ENCODE measurements around the gene DGKB. TPM values are rescaled to one million over a fixed set of nuclear protein-coding genes. Genes with fewer than 3 reads are reported as not detected.

DGKB gene
- total RNA-seq, 6 experiments from 2014 or later = 0.11 to 0.16 (median 0.13) TPM; not detected in 2

GRCh38 chr7:14875941-14876587 is 26.5 kb downstream of the DGKB start:
- Histone ChIP-seq H3K4me3 (no peak overlapping the region), H3K27me3 (no peaks in the 10 kb centered on the region), H3K4me1 (no peaks in the 10 kb centered on the region), H3K36me3 (no peaks in the 10 kb centered on the region), H3K27ac (no peak overlapping the region), H3K9me3 (no peaks in the 10 kb centered on the region)
- no peak for DNase-seq
- intact Hi-C loops (cut with DNase I) = no loop called here
- no peak for TF ChIP-seq CTCF (IDR thresholded peaks at IDR 0.05)
- no peak for TF ChIP-seq POLR2A (IDR thresholded peaks at IDR 0.05)
- WGBS (ENCODE audit: insufficient coverage, low coverage, low lambda C conversion rate, missing lambda C conversion rate) = 55% methylated on average over 6 of the region's 8 CpGs
- no peak for ATAC-seq

GRCh38 chr7:14871880-14872279 is 30.7 kb downstream of the DGKB start:
- 74% methylated on average over 6 of the region's 6 CpGs for WGBS (ENCODE audit: insufficient coverage, low coverage, low lambda C conversion rate, missing lambda C conversion rate)
- H3K27ac ChIP-seq = no peak overlapping the region
- H3K27me3 ChIP-seq = no peaks in the 10 kb centered on the region
- ATAC-seq (no peak), DNase-seq (no peak)
- intact Hi-C loops (cut with DNase I) = no loop called here
- H3K36me3 ChIP-seq = no peaks in the 10 kb centered on the region
- no peaks in the 10 kb centered on the region for H3K9me3 ChIP-seq
- no peaks in the 10 kb centered on the region for H3K4me1 ChIP-seq
- H3K4me3 ChIP-seq = no peak overlapping the region
- no peak for TF ChIP-seq POLR2A (IDR thresholded peaks at IDR 0.05)
- no peak for TF ChIP-seq CTCF (IDR thresholded peaks at IDR 0.05)

GRCh38 chr7:14870394-14870793 is 32.2 kb downstream of the DGKB start:
- Histone ChIP-seq H3K27ac (no peak overlapping the region), H3K9me3 (no peaks in the 10 kb centered on the region), H3K4me3 (no peak overlapping the region), H3K36me3 (no peaks in the 10 kb centered on the region), H3K4me1 (no peaks in the 10 kb centered on the region), H3K27me3 (no peaks in the 10 kb centered on the region)
- DNase-seq (no peak), ATAC-seq (no peak)
- WGBS (ENCODE audit: insufficient coverage, low coverage, low lambda C conversion rate, missing lambda C conversion rate) = 64% methylated on average over 9 of the region's 11 CpGs
- intact Hi-C loops (cut with DNase I) = no loop called here
- TF ChIP-seq POLR2A (IDR thresholded peaks at IDR 0.05) = no peak

GRCh38 chr7:14868937-14869336 is 33.6 kb downstream of the DGKB start:
- TF ChIP-seq CTCF (IDR thresholded peaks at IDR 0.05) = no peak
- no peak for TF ChIP-seq POLR2A (IDR thresholded peaks at IDR 0.05)
- intact Hi-C loops (cut with DNase I) = no loop called here
- DNase-seq (no peak), ATAC-seq (no peak)
- Histone ChIP-seq H3K36me3 (no peaks in the 10 kb centered on the region), H3K9me3 (no peaks in the 10 kb centered on the region), H3K4me1 (no peaks in the 10 kb centered on the region), H3K27ac (no peak overlapping the region), H3K4me3 (no peak overlapping the region), H3K27me3 (no peaks in the 10 kb centered on the region)

GRCh38 chr7:14861456-14861855 is 41.1 kb downstream of the DGKB start:
- no peak for TF ChIP-seq CTCF (IDR thresholded peaks at IDR 0.05)
- TF ChIP-seq POLR2A (IDR thresholded peaks at IDR 0.05) = no peak
- intact Hi-C loops (cut with DNase I) = no loop called here
- Histone ChIP-seq H3K4me1 (no peaks in the 10 kb centered on the region), H3K27me3 (no peaks in the 10 kb centered on the region), H3K9me3 (no peaks in the 10 kb centered on the region), H3K4me3 (no peak overlapping the region), H3K27ac (no peak overlapping the region), H3K36me3 (no peaks in the 10 kb centered on the region)
- no peak for ATAC-seq
- no peak for DNase-seq
- WGBS (ENCODE audit: insufficient coverage, low coverage, low lambda C conversion rate, missing lambda C conversion rate) = 43% methylated on average over 1 of the region's 1 CpG
